Activated CD4-positive, alpha-beta memory T cell treated with anti-CD3 and anti-CD28 coated beads for 36 hours (primary cell): ENCODE measurements around the gene EIF4G3. TPM values are rescaled to one million over a fixed set of nuclear protein-coding genes. Genes with fewer than 3 reads are reported as not detected.

Source experiments
- CTCF ChIA-PET: fragments of 350-600 bp; sonication (Branson Sonifier 250); formaldehyde crosslinking; loops from one replicate; lab custom pipeline; 2021; ENCODE audit warnings: antibody characterized with exemption, inconsistent platforms; lab: Charles Lee
- POLR2A ChIA-PET: fragments of 350-600 bp; sonication (Branson Sonifier 250); formaldehyde crosslinking; loops from one replicate; lab custom pipeline; 2021; ENCODE audit warnings: antibody characterized with exemption; lab: Charles Lee
- DNase-seq: peaks from one replicate; pipeline ENCODE4 v3.0.0-alpha.2; 2020
- H3K27ac Mint-ChIP-seq: one replicate; pipeline ENCODE4 v1.8.0; 2021; ENCODE audit warnings: mixed read lengths
- H3K27me3 Mint-ChIP-seq: one replicate; pipeline ENCODE4 v1.8.0; 2021; ENCODE audit warnings: mixed read lengths
- H3K36me3 Mint-ChIP-seq: one replicate; pipeline ENCODE4 v1.8.0; 2021; ENCODE audit warnings: mixed read lengths
- H3K4me1 Mint-ChIP-seq: one replicate; pipeline ENCODE4 v1.8.0; 2021; ENCODE audit warnings: low read depth, mixed read lengths
- H3K4me3 Mint-ChIP-seq: one replicate; pipeline ENCODE4 v1.8.0; 2021; ENCODE audit warnings: mild to moderate bottlenecking, mixed read lengths
- H3K9me3 Mint-ChIP-seq: one replicate; pipeline ENCODE4 v1.8.0; 2021; ENCODE audit warnings: mixed read lengths
- intact Hi-C: fragments of 100-400 bp; cut with micrococcal nuclease; formaldehyde crosslinking; loops from one replicate; pipeline ENCODE4 v1.15.1; 2023
- total RNA-seq, 2 experiments: library from RNA; stranded (reverse); gene quantifications; one replicate each; pipeline ENCODE4 v1.2.3, GENCODE V29; 2021

The EIF4G3 gene
- total RNA-seq, 2 experiments from 2014 or later: 39.9 to 42.7 TPM

GRCh38 chr1:20887246-20887645 lies 289.5 kb downstream of the EIF4G3 start:
- no peak overlapping the region for H3K27ac Mint-ChIP-seq
- no peaks in the 10 kb centered on the region for H3K4me1 Mint-ChIP-seq
- POLR2A ChIA-PET: no interaction called here
- intact Hi-C loops: no loop called here
- H3K27me3 Mint-ChIP-seq: no peaks in the 10 kb centered on the region
- CTCF ChIA-PET: no interaction called here
- no peak for DNase-seq
- H3K36me3 Mint-ChIP-seq: peaks cover 3% of the 10 kb centered on the region
- no peak overlapping the region for H3K4me3 Mint-ChIP-seq
- H3K9me3 Mint-ChIP-seq: no peaks in the 10 kb centered on the region

GRCh38 chr1:20885121-20885520 lies 291.6 kb downstream of the EIF4G3 start:
- no peak for DNase-seq
- intact Hi-C loops: no loop called here
- ChIA-PET CTCF (no interaction called here), POLR2A (no interaction called here)
- no peak overlapping the region for H3K4me3 Mint-ChIP-seq
- H3K4me1 Mint-ChIP-seq: no peaks in the 10 kb centered on the region
- no peak overlapping the region for H3K27ac Mint-ChIP-seq
- H3K9me3 Mint-ChIP-seq: no peaks in the 10 kb centered on the region
- H3K36me3 Mint-ChIP-seq: peaks cover 3% of the 10 kb centered on the region
- H3K27me3 Mint-ChIP-seq: no peaks in the 10 kb centered on the region

- intact Hi-C loops: no loop called here
- H3K27ac Mint-ChIP-seq: no peak overlapping the region
- POLR2A ChIA-PET: no interaction called here
Measured at GRCh38 chr1:20884513-20884912, 292.2 kb downstream of the EIF4G3 start.

GRCh38 chr1:20883766-20884165 lies 292.9 kb downstream of the EIF4G3 start:
- no peak overlapping the region for H3K27ac Mint-ChIP-seq
- H3K9me3 Mint-ChIP-seq: no peaks in the 10 kb centered on the region
- POLR2A ChIA-PET: interaction anchor here (0.7 kb wide), 1 partner anchor 278 kb away, joined by 3 read pairs; no protein-coding TSS in a partner anchor
- DNase-seq: no peak
- no peaks in the 10 kb centered on the region for H3K27me3 Mint-ChIP-seq
- no peaks in the 10 kb centered on the region for H3K4me1 Mint-ChIP-seq
- H3K36me3 Mint-ChIP-seq: peaks cover 6% of the 10 kb centered on the region
- CTCF ChIA-PET: no interaction called here
- intact Hi-C loops: no loop called here
- H3K4me3 Mint-ChIP-seq: no peak overlapping the region

More at GRCh38 chr1:20884513-20884912, 292.2 kb downstream of the EIF4G3 start:
- DNase-seq: no peak
- H3K27me3 Mint-ChIP-seq: no peaks in the 10 kb centered on the region
- CTCF ChIA-PET: no interaction called here
- peaks cover 3% of the 10 kb centered on the region for H3K36me3 Mint-ChIP-seq
- H3K4me3 Mint-ChIP-seq: no peak overlapping the region
- H3K9me3 Mint-ChIP-seq: no peaks in the 10 kb centered on the region
- H3K4me1 Mint-ChIP-seq: no peaks in the 10 kb centered on the region

GRCh38 chr1:20882837-20883236 lies 293.9 kb downstream of the EIF4G3 start:
- no peak for DNase-seq
- Mint-ChIP-seq H3K27ac (no peak overlapping the region), H3K4me1 (no peaks in the 10 kb centered on the region), H3K27me3 (no peaks in the 10 kb centered on the region), H3K9me3 (no peaks in the 10 kb centered on the region), H3K36me3 (peaks cover 12% of the 10 kb centered on the region), H3K4me3 (no peak overlapping the region)
- ChIA-PET CTCF (no interaction called here), POLR2A (interaction anchor here (0.7 kb wide), 1 partner anchor 279 kb away, joined by 3 read pairs; no protein-coding TSS in a partner anchor)
- intact Hi-C loops: no loop called here

GRCh38 chr1:20878799-20879198 lies 297.9 kb downstream of the EIF4G3 start:
- Mint-ChIP-seq H3K36me3 (peaks cover 19% of the 10 kb centered on the region), H3K27ac (no peak overlapping the region), H3K9me3 (no peaks in the 10 kb centered on the region), H3K4me1 (peaks cover 2% of the 10 kb centered on the region), H3K27me3 (no peaks in the 10 kb centered on the region), H3K4me3 (no peak overlapping the region)
- no peak for DNase-seq
- ChIA-PET POLR2A (no interaction called here), CTCF (interaction anchor here (0.7 kb wide), 1 partner anchor 1227 kb away, joined by 4 read pairs; no protein-coding TSS in a partner anchor)
- intact Hi-C loops: no loop called here

- H3K9me3 Mint-ChIP-seq: no peaks in the 10 kb centered on the region
- intact Hi-C loops: no loop called here
- no peak for DNase-seq
- no peak overlapping the region for H3K4me3 Mint-ChIP-seq
- no peak overlapping the region for H3K27ac Mint-ChIP-seq
- ChIA-PET CTCF (no interaction called here), POLR2A (no interaction called here)
- peaks cover 2% of the 10 kb centered on the region for H3K4me1 Mint-ChIP-seq
- H3K27me3 Mint-ChIP-seq: no peaks in the 10 kb centered on the region
- H3K36me3 Mint-ChIP-seq: peaks cover 19% of the 10 kb centered on the region
Measured at GRCh38 chr1:20875198-20875973, 301.3 kb downstream of the EIF4G3 start.

GRCh38 chr1:20873311-20873710 lies 303.4 kb downstream of the EIF4G3 start:
- DNase-seq: no peak
- CTCF ChIA-PET: no interaction called here
- H3K27ac Mint-ChIP-seq: no peak overlapping the region
- peaks cover 2% of the 10 kb centered on the region for H3K4me1 Mint-ChIP-seq
- H3K27me3 Mint-ChIP-seq: no peaks in the 10 kb centered on the region
- no peak overlapping the region for H3K4me3 Mint-ChIP-seq
- H3K9me3 Mint-ChIP-seq: no peaks in the 10 kb centered on the region
- intact Hi-C loops: no loop called here
- POLR2A ChIA-PET: no interaction called here
- peaks cover 13% of the 10 kb centered on the region for H3K36me3 Mint-ChIP-seq

- ChIA-PET CTCF (interaction anchor here (0.6 kb wide), 1 partner anchor 101 kb away, joined by 3 read pairs; no protein-coding TSS in a partner anchor), POLR2A (no interaction called here)
- Mint-ChIP-seq H3K27ac (no peak overlapping the region), H3K4me3 (no peak overlapping the region), H3K27me3 (no peaks in the 10 kb centered on the region), H3K4me1 (peaks cover 10% of the 10 kb centered on the region), H3K9me3 (no peaks in the 10 kb centered on the region), H3K36me3 (peaks cover 6% of the 10 kb centered on the region)
- DNase-seq: no peak
- intact Hi-C loops: no loop called here
Measured at GRCh38 chr1:20871419-20871818, 305.3 kb downstream of the EIF4G3 start.

- Mint-ChIP-seq H3K4me1 (peaks cover 10% of the 10 kb centered on the region), H3K36me3 (peaks cover 6% of the 10 kb centered on the region), H3K9me3 (no peaks in the 10 kb centered on the region), H3K4me3 (no peak overlapping the region), H3K27ac (no peak overlapping the region), H3K27me3 (no peaks in the 10 kb centered on the region)
- no peak for DNase-seq
- intact Hi-C loops: no loop called here
- ChIA-PET CTCF (no interaction called here), POLR2A (no interaction called here)
Measured at GRCh38 chr1:20870718-20871117, 306.0 kb downstream of the EIF4G3 start.

- peaks cover 7% of the 10 kb centered on the region for H3K4me1 Mint-ChIP-seq
- ChIA-PET POLR2A (no interaction called here), CTCF (no interaction called here)
- DNase-seq: no peak
- no peak overlapping the region for H3K27ac Mint-ChIP-seq
- H3K9me3 Mint-ChIP-seq: no peaks in the 10 kb centered on the region
- no peak overlapping the region for H3K4me3 Mint-ChIP-seq
- intact Hi-C loops: no loop called here
- H3K36me3 Mint-ChIP-seq: peaks cover 10% of the 10 kb centered on the region
- no peaks in the 10 kb centered on the region for H3K27me3 Mint-ChIP-seq
Measured at GRCh38 chr1:20868263-20868662, 308.4 kb downstream of the EIF4G3 start.

GRCh38 chr1:20867847-20868246 lies 308.9 kb downstream of the EIF4G3 start:
- no peaks in the 10 kb centered on the region for H3K27me3 Mint-ChIP-seq
- no peaks in the 10 kb centered on the region for H3K9me3 Mint-ChIP-seq
- H3K4me3 Mint-ChIP-seq: no peak overlapping the region
- H3K4me1 Mint-ChIP-seq: peaks cover 7% of the 10 kb centered on the region
- peaks cover 10% of the 10 kb centered on the region for H3K36me3 Mint-ChIP-seq
- H3K27ac Mint-ChIP-seq: no peak overlapping the region
- intact Hi-C loops: no loop called here
- CTCF ChIA-PET: interaction anchor here (1.5 kb wide), 1 partner anchor 328 kb away, joined by 7 read pairs; no protein-coding TSS in a partner anchor
- no peak for DNase-seq
- POLR2A ChIA-PET: no interaction called here

GRCh38 chr1:20867062-20867461 lies 309.6 kb downstream of the EIF4G3 start:
- POLR2A ChIA-PET: no interaction called here
- peaks cover 11% of the 10 kb centered on the region for H3K36me3 Mint-ChIP-seq
- no peaks in the 10 kb centered on the region for H3K9me3 Mint-ChIP-seq
- peaks cover 7% of the 10 kb centered on the region for H3K4me1 Mint-ChIP-seq
- intact Hi-C loops: no loop called here
- CTCF ChIA-PET: interaction anchor here (0.5 to 1.5 kb wide), 2 partner anchors 101 to 329 kb away, joined by 3 to 7 read pairs; no protein-coding TSS in a partner anchor
- H3K4me3 Mint-ChIP-seq: no peak overlapping the region
- no peak for DNase-seq
- no peaks in the 10 kb centered on the region for H3K27me3 Mint-ChIP-seq
- H3K27ac Mint-ChIP-seq: no peak overlapping the region
